Islet of Langerhans (tissue), 1 donor: ENCODE results near the gene NDUFA8.

Experiments
- FAIRE-seq: peaks from one replicate; lab custom pipeline; 2011; peaks lifted over from hg19 to GRCh38; lab: Jason Lieb, UNC

NDUFA8 gene

DNA sequence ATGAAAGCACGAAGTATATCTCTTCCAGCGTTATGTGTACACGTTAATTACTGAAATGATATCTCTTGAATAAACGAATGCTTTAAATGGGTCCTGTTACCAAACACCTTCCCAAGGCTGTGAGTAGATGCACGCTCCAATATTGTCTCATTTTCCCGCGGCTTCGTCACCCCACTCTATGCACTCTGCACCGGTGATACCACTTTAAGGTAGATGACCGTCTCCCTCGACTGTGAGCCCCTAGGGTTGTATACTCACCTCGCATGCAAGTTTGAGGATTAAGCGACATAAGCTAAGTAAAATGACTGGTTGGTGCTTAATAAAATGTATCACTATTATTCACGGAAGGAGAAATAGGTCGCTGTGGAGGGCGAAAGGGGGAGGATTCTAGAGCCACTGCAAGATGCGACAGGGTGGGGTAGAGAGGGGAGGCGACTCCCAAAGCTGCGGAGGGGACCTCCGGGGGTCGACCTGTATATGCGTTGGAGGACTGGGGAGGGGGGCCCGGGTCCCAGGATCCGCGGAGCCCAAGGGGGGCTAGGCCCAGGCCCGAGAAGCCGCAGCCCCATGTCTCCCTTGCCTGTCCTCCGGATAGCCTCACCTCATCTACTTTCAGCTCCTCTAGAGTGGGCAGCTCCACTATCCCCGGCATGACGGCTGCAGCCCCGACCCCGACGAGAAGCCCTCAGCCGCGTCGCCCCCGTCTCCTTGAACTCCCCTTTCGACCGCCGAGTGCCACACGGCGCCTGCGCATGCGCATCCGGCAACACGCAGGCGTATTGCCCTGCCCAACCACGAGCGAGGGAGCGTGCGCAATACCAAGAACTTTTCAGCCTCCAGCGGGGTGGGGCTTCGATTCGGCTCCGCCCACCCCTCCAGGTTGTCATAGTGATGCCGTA is at the start of gene NDUFA8, which contains the start of gene MORN5:
Gene NDUFA8 (minus strand): TSS at position 754 of the 899 bp plus-strand sequence. CDS start 102 bp downstream, at position 652.
Gene MORN5 (plus strand): TSS at position 883 of the 899 bp plus-strand sequence. CDS start 65 bp downstream, outside the sequence.
- FAIRE-seq: peak; percentile 13

DNA sequence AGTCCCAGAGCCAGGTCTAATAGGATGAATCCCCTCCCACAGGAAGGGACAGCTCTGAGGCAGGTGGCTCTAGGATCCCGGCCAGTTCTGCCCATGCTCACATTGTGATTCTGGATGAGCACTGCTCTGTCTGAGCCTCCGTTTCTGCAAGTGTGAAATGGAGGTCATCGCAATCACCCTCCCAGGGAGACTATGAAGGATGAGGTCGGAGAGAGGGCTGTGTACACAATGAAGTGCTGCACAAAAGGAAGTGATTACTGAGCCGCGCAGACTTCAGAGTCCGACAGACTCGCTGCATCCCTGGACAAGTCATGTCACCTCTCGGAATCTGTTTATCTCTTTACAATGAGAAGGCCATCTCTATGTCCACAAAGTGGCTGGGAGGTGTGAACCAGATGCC is 47.5 kb upstream of the NDUFA8 start:
- FAIRE-seq: no peak

- FAIRE-seq: no peak
Measured at GRCh38 chr9:122206118-122207046, 46.8 kb upstream of the NDUFA8 start.

- no peak for FAIRE-seq
Measured at GRCh38 chr9:122205176-122205575, 45.6 kb upstream of the NDUFA8 start.

GRCh38 chr9:122204491-122204890 is 44.9 kb upstream of the NDUFA8 start:
- no peak for FAIRE-seq

- no peak for FAIRE-seq
Measured at GRCh38 chr9:122204055-122204454, 44.5 kb upstream of the NDUFA8 start.

- no peak for FAIRE-seq
Measured at GRCh38 chr9:122202111-122202510, 42.5 kb upstream of the NDUFA8 start.

DNA sequence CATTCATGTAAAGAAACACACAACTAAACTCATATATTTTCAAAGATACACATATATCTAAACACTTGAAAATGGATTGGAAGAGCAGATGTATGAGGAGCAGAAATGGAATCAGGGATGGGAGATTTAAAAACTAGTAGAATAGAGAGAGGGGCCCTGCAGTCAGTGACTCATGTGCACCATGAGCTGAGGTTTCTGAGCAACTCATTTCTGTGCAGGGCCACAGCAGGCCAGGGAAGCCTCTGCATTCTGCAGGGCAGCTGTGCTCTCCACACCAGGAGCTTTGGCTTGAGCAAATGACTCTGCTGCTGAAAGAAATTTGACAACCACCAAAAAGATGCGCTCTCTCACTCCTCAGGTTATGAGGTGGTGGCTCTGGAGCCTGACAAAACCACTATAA is 42.1 kb upstream of the NDUFA8 start:
- no peak for FAIRE-seq

DNA sequence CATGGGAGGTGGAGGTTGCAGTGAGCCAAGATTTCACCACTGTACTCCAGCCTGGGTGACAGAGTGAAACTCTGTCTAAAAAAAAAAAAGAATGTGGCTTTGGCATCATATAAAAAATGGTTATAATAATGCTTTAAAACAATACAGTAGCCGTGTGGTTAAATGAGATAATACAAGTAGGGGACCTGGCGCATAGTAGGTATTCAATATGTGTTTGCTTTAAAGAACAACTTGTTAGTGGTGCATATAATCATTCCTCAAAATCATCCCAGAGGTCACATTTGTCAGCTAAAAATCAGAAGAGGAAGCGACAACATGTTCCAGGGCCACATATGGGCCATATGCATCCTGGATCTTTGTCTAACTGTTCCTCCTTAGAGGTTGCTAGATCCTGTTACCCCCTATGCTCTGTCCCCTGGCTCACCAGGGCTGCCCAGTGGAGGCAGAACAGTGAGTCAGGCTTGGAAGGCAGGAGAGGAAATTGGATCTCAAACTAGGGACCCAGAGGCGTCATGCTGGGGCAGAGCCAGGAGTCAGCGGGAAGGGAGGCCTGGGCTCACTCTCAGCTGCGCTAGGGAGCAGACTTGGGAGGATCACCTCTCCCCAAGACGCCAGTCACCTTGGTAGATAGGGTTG is 41.5 kb upstream of the NDUFA8 start:
- no peak for FAIRE-seq

DNA sequence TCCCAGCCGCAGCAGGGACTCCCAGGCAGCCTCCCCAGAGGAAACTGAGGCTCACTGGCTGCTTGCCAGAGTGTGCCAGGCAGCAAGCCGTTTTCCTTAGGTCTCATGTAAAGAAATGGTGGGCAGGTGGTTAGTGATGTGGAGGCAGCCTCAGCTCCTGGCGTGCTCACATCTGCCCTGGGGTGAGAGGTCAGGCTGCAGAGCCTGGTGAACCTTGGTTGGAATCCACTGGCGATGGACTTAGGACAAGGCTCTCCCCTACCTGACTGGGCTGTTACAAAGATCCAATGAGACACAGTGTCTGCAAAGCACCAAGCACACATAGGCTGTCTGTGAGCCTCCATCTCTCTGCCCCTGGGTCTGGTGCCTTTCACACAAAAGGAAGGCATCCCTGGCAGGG is 38.3 kb upstream of the NDUFA8 start:
- FAIRE-seq: no peak

DNA sequence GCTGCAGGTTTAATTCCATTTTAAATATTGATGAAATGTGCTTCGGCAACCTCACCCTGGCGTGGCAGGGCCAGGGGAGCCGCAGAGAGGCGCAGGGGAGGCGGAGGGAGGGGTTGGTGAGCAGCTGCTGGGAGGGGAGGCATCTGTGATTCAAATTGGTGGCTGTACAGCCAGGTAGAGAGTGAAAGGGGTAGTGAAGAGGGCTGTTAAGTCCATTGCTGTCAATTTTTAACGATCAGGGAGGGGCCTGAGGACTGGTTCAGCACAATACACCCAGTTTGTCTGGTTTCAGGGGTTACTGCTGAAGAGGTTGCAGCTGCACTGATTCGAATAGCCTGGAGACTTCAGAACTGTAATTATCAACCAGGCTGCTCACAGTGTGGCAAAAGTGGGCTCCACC is 37.8 kb upstream of the NDUFA8 start:
- no peak for FAIRE-seq

- FAIRE-seq: no peak
Measured at GRCh38 chr9:122195875-122196274, 36.3 kb upstream of the NDUFA8 start.

- no peak for FAIRE-seq
Measured at GRCh38 chr9:122193651-122194050, 34.1 kb upstream of the NDUFA8 start.

- no peak for FAIRE-seq
Measured at GRCh38 chr9:122192914-122193525, 33.4 kb upstream of the NDUFA8 start.

DNA sequence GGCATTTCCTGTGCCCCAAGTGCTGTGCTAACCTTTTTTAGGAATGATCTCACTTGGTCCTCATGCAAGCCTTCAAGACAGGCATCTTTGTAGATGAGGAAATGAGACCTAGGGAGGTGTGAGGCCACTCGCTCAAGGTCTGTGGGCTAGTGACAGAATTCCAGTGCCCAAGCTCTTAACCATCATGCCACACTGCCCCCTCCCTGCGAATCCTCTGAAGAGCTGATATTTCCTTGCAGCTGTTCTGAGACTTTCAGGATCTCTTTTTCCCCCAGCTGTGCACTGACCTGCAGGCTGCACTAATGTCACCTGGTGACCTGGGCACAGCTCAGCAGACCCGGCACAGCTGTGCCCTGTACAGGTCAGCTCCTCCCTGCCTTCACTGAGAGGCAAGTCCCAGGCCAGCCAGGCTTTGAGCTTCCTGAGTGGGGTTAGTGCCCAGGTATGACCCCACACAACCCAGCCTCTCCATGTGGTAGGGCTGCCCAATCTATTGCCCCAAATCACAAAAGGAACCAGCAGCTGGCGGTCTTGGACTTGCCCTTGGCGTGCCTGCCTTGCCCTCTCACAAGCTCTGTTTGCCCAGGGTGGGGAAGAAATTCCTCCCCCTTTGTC is 32.8 kb upstream of the NDUFA8 start:
- FAIRE-seq: no peak

- FAIRE-seq: no peak
Measured at GRCh38 chr9:122191584-122191983, 32.0 kb upstream of the NDUFA8 start.

DNA sequence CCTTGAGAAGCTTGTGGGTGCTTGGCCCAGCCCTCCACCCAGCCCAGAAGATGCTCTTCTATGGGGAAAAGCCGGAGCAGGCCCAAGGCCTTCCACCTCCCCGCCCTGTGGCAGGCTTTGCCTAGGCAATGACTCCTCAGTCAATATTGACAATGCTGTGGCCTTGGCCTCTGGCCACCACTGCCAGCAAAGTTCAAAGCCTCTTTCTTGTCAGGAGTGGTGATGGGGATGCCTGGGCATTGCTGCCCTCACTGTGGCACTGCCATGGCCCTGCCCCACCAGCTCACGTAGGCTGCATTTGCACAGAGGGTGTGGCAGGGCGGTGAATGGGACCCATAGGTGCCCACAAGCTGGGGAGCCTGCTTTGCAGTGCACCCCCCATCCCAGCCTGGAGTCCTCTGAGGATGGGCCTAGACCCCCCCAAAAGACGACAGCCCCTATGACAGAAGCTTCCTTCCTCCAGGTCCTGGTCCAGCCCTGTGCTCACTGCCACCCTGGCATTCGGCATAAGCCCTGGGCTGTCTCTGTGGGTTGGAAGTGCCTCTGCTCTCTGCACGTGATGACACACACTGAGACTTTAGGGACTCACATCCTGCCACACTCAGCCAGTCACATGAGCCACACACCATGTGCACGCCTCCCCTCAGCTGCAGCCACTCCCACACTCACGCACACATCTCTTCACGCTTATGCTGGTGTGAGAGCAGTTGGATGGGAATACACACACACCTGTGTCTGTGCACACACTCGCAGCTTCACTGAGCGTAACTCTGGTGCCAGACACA is 31.2 kb upstream of the NDUFA8 start:
- FAIRE-seq: no peak

DNA sequence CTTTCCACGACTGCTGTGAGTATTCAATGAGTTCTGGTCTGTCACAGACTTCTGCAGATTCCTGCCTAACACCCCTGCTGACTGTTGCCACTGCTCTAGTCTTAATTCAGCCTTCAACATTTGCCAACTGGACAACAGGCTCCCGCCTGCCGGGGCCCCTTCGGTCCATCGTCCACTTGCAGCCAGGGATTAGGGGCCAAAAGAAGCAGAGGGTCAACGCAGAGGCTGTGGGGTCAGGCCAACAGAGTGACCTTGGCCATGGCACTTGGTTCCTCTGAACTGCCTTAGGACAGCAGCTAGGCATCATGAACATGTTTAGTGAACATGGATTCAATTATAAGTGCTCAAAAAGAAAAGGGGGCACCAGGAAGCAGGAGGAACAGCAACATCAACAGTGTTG is 28.8 kb upstream of the NDUFA8 start:
- FAIRE-seq: no peak

GRCh38 chr9:122186777-122187470 is 27.3 kb upstream of the NDUFA8 start:
- no peak for FAIRE-seq

GRCh38 chr9:122186301-122186700 is 26.7 kb upstream of the NDUFA8 start:
- FAIRE-seq: no peak
